RWPE1 (cell line): ENCODE data around the gene NDUFA11.
A peak's percentile ranks its signal among the peaks of the same experiment; 100 is the strongest.

Experiments
- CTCF ChIA-PET: fragments of 350-600 bp; sonication (Branson Sonifier 250); formaldehyde crosslinking; extraction: SDS; loops from one replicate; lab custom pipeline; 2021; lab: Yijun Ruan, JAX
- POLR2A ChIA-PET: fragments of 400-600 bp; formaldehyde crosslinking; extraction: SDS; loops from one replicate; lab custom pipeline; 2020; ENCODE audit warnings: antibody characterized with exemption; ENCODE audit not compliant: low non-redundant PET; lab: Yijun Ruan, JAX
- DNase-seq: peaks from one replicate; pipeline ENCODE4 v3.0.0; 2012; ENCODE audit warnings: low spot score
- H3K27ac ChIP-seq: fragments of 450-650 bp; 2 replicates; pipeline ENCODE4 v1.5.1; 2017
- CTCF ChIP-seq: fragments of 450-650 bp; conservative IDR thresholded peaks from 2 replicates; pipeline ENCODE4 v1.5.1; 2017; ENCODE audit warnings: low read depth, mild to moderate bottlenecking

Gene NDUFA11

DNA sequence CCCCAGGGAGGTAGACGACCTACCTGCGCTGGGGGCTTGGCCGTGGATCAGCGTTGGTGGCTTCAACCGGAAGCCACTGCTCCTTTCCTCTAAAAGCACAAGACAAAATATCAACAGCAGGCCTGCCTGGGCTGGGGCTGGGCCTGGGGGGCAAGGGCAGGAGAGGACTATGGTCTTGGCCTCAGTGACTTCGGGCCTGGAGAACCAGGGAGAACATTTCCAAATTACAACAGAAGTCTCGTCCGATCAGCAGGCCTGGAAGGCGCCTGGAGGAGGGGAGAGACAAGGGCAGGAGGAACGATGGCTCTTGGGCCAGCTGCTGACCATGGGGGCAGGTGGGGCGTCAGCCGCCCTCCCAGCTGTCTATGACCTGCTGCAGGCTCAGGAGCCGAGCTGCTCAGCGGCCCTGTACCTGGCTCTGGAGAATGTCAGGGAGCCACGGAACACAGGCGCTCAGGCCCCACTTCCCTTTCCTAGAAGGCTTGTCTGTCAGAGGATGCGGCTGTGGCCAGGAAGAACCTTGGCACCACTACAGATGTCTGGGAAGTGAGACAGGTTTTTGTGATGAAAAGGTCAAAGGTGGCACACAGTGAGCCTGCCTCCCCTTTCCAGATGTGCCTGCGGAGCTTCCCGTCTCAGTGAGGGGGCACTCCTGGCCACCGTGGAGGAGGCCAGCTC lies 29.9 kb upstream of the NDUFA11 start:
- TF ChIP-seq CTCF = no peak
- POLR2A ChIA-PET = no interaction called here
- CTCF ChIA-PET = no interaction called here
- DNase-seq = no peak
- H3K27ac ChIP-seq = 0 out of 2 replicates have a peak overlapping the region, but pooled peaks have one; percentile 3

DNA sequence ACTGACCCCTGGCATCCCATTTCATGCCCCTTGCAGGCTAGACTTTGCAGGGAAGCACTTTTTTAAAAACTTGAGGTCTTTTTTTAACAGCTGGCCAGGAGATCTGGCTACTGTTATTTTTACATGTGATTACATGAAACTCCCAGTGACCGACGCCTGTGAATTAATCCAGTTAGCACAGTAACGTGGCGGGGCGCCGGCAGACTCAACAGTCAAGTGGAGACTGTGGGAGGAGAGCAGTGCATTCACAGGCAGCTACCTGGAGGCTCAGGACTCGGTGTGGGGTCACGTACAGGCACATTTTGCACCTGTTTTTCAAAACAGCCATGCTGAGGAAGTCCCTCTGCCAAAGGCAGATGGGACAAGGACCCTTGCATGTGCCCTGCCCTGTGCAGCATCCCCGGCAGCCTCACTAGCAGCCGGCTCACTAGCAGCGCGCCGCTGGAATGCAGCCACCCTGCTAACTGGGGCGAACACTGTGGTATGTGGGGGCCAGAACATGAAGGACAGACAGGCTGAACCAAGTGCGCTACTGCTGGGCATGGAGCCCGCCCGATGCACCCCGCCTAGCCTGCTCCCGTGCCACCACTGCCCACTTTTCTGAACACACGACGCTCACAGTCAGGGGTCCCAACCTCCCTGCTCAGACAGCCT lies 29.1 kb upstream of the NDUFA11 start:
- ChIA-PET CTCF (no interaction called here), POLR2A (no interaction called here)
- DNase-seq = no peak
- no peak overlapping the region; the same call in 1 of the 2 replicates for H3K27ac ChIP-seq
- no peak for TF ChIP-seq CTCF

GRCh38 chr19:5932146-5932545 lies 28.6 kb upstream of the NDUFA11 start:
- POLR2A ChIA-PET = no interaction called here
- CTCF ChIA-PET = interaction anchor here (0.6 kb wide), 1 partner anchor 348 kb away, joined by 3 read pairs; no protein-coding TSS in a partner anchor
- DNase-seq = no peak
- H3K27ac ChIP-seq = no peak overlapping the region; the same call in 1 of the 2 replicates
- no peak for TF ChIP-seq CTCF

DNA sequence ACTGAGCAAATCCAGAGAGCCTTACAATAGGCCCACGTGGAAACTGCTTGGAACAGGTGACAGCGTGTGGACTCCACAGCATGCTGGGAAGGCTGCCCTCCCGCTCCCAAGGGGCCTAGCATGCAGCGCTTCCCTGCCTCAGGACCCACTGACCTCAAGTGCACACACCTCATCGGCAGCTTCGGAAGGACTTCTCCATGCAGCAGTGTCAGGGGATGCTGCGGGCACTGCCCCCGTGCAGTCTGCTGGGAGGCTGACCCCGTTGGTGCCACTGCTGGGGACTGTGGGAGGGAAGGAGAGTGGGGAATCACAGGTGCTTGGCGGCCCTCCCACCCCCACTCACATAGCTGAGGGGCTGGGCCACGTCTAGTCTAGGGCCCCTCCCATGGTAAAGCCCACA lies 27.7 kb upstream of the NDUFA11 start:
- DNase-seq = no peak
- no peak for TF ChIP-seq CTCF
- no peak overlapping the region for H3K27ac ChIP-seq
- POLR2A ChIA-PET = no interaction called here
- CTCF ChIA-PET = no interaction called here

- DNase-seq = no peak
- no peak for TF ChIP-seq CTCF
- ChIA-PET CTCF (no interaction called here), POLR2A (no interaction called here)
- peak overlapping the region; percentile 24; the same call in 1 of the 2 replicates for H3K27ac ChIP-seq
These were observed 26.0 kb upstream of the NDUFA11 start for GRCh38 chr19:5929625-5930024.

- peak overlapping the region; percentile 24 for H3K27ac ChIP-seq
- DNase-seq = no peak
- POLR2A ChIA-PET = no interaction called here
- TF ChIP-seq CTCF = no peak
- CTCF ChIA-PET = no interaction called here
These were observed 25.6 kb upstream of the NDUFA11 start for GRCh38 chr19:5929179-5929578.
